ENCODE measurements around the gene LARP6.

The LARP6 gene

GRCh38 chr15:70793694-70794093, 60.3 kb downstream of the LARP6 start:
- no peak for DNase-seq

GRCh38 chr15:70792171-70792573, 61.8 kb downstream of the LARP6 start:
- no peak for DNase-seq

GRCh38 chr15:70791259-70791658, 62.7 kb downstream of the LARP6 start:
- DNase-seq = no peak

- no peak for DNase-seq
Measured at GRCh38 chr15:70789213-70789612, 64.7 kb downstream of the LARP6 start.

GRCh38 chr15:70788114-70789049, 65.6 kb downstream of the LARP6 start:
- no peak for DNase-seq

GRCh38 chr15:70786996-70787395, 67.0 kb downstream of the LARP6 start:
- no peak for DNase-seq

GRCh38 chr15:70783610-70784022, 70.3 kb downstream of the LARP6 start:
- no peak for DNase-seq

GRCh38 chr15:70783041-70783440, 70.9 kb downstream of the LARP6 start:
- no peak for DNase-seq

- no peak for DNase-seq
Measured at GRCh38 chr15:70781236-70781635, 72.7 kb downstream of the LARP6 start.
